Measurements from ENCODE around the gene OR4N5. TPM values are rescaled to one million over a fixed set of nuclear protein-coding genes. Genes with fewer than 3 reads are reported as not detected.
"Not testable (repeated sequence)": the region's sequence is repeated elsewhere in the genome, so short reads cannot be mapped to it uniquely, and the experiment has no call there.

Gene OR4N5, protein sequence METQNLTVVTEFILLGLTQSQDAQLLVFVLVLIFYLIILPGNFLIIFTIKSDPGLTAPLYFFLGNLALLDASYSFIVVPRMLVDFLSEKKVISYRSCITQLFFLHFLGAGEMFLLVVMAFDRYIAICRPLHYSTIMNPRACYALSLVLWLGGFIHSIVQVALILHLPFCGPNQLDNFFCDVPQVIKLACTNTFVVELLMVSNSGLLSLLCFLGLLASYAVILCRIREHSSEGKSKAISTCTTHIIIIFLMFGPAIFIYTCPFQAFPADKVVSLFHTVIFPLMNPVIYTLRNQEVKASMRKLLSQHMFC
- total RNA-seq, result not detected

DNA sequence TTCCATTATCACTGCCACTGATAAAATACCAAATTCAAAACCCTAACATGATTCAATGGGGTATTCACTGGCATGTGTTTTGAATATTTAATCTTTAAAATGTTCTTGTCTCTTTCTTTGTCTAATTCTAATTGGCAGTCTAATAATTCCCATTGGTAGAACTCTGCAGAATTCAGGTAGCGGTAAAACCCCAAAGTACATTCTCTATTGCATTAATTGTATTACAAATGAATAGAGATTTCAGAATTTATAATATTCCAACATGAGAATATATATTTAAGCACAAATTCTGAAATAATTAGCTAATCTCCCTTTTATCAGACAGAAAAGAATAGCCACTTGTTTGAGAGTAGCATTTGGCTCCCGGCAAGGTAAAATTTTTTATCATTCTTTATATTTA is at the start of gene OR4N5:
OR4N5 (plus strand) TSS at position 301 of the 400 bp plus-strand sequence. CDS start 4,916 bp downstream, outside the sequence.
- H3K9me3 ChIP-seq, result no peaks in the 10 kb centered on the region
- H3K27me3 ChIP-seq, result no peaks in the 10 kb centered on the region
- no peak for DNase-seq (ENCODE audit: low spot score)
- TF ChIP-seq, protein P1, sequence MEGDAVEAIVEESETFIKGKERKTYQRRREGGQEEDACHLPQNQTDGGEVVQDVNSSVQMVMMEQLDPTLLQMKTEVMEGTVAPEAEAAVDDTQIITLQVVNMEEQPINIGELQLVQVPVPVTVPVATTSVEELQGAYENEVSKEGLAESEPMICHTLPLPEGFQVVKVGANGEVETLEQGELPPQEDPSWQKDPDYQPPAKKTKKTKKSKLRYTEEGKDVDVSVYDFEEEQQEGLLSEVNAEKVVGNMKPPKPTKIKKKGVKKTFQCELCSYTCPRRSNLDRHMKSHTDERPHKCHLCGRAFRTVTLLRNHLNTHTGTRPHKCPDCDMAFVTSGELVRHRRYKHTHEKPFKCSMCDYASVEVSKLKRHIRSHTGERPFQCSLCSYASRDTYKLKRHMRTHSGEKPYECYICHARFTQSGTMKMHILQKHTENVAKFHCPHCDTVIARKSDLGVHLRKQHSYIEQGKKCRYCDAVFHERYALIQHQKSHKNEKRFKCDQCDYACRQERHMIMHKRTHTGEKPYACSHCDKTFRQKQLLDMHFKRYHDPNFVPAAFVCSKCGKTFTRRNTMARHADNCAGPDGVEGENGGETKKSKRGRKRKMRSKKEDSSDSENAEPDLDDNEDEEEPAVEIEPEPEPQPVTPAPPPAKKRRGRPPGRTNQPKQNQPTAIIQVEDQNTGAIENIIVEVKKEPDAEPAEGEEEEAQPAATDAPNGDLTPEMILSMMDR (IDR thresholded peaks at IDR 0.05), result no peak
- H3K27ac ChIP-seq, result no peak within 1 kb of the TSS
- H3K4me3 ChIP-seq, result no peak within 1 kb of the TSS
- no peaks in the 10 kb centered on the region for H3K36me3 ChIP-seq
- H3K4me1 ChIP-seq, result no peaks in the 10 kb centered on the region

DNA sequence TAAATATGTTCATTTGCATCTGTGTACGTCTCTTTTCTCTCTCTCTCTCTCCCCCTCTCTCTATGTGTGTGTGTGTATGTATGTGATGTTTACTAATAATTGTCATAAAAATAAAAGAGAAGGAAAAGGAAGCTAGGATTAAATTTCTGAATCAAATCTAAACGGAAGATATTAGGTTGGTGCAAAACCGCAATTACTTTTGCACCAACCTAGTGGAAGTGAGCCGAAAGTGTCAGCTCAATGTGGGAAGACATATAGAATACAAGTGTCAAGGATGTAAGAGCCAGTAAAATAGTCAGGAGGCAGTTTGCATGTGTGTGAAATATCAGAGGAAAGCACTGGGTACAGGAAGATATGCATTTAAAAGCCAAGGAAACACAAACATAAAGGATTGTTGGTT is 46.6 kb upstream of the OR4N5 start:
- no peaks in the 10 kb centered on the region for H3K9me3 ChIP-seq
- no peak overlapping the region for H3K4me3 ChIP-seq
- no peaks in the 10 kb centered on the region for H3K4me1 ChIP-seq
- H3K27ac ChIP-seq, result no peak overlapping the region
- H3K36me3 ChIP-seq, result no peaks in the 10 kb centered on the region
- no peak for DNase-seq (ENCODE audit: low spot score)
- H3K27me3 ChIP-seq, result no peaks in the 10 kb centered on the region
- TF ChIP-seq, protein P1 (IDR thresholded peaks at IDR 0.05), result no peak

DNA sequence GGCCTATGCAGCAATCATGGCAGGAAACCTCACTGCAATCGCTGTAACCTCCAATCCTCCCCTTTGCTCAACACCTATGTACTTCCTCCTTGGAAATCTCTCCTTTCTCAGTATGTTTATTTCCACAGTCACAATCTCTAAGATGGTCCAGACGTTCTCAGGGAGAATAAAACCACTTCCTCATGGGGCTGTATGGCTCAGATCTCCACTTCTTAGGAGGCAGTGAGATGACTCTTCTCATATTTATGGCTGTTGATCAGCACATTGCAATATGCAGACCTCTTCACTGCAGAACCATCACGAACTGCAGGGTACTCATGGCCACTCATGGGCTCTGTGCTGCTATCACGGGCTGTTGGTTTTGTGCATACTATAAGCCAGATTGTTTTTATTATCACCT is 45.2 kb upstream of the OR4N5 start:
- TF ChIP-seq, protein P1 (IDR thresholded peaks at IDR 0.05), result no peak
- no peak for DNase-seq (ENCODE audit: low spot score)
- Histone ChIP-seq H3K27me3 (no peaks in the 10 kb centered on the region), H3K36me3 (no peaks in the 10 kb centered on the region), H3K9me3 (no peaks in the 10 kb centered on the region), H3K4me1 (no peaks in the 10 kb centered on the region), H3K27ac (no peak overlapping the region), H3K4me3 (no peak overlapping the region)

DNA sequence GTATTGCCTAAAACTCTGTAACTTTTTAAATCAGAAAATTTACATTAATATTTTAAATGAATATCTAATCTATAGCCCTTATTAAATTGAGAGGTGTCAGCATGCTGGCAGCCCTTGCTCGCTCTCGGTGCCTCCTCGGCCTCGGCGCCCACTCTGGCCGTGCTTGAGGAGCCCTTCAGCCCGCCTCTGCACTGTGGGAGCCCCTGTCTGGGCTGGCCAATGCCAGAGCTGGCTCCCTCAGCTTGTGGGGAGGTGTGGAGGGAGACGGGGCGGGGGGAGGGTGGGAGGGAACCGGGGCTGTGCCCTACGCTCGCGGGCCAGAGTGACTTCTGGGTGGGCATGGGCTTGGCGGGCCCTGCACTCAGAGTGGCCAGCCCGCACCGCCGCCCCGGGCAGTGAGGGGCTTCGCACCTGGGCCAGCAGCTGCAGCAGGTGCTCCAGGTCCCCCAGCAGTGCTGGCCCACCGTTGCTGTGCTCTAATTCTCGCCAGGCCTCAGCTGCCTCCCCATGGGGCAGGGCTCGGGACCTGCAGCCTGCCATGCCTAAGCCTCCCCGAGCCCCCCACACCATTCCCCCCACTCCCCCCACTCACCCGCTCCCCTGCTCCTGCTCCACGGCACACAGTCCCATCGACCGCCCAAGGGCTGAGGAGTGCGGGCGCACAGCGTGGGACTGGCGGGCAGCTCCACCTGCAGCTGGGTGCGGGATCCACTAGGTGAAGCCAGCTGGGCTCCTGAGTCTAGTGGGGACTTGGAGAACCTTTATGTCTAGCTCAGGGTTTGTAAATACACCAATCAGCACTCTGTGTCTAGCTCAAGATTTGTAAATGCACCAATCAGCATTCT is 39.5 kb upstream of the OR4N5 start:
- not testable (repeated sequence) for DNase-seq (ENCODE audit: low spot score)

DNA sequence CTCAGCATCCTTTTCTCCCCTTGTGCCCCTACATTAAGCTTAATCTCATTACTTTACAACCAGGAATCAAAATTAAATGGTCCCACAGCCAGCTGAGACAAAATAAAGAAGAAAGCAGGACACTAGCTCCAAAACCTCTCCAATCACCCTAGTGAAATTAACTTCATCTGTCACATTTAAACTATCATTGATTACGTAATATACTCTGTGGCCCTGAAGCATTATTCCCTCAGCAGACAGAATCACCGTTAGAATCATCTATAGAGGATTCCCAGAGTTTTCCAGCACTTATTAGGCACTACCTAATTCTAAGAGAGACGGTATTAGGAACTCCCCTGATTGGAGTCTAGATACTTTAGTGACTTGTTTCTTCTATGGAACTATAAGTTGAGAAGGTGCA is 28.2 kb upstream of the OR4N5 start, which contains the start of gene OR4K17:
OR4K17 (plus strand) TSS at position 302 of the 400 bp plus-strand sequence. CDS start 6,761 bp downstream, outside the sequence.
- Histone ChIP-seq H3K27me3 (no peaks in the 10 kb centered on the region), H3K36me3 (no peaks in the 10 kb centered on the region), H3K4me3 (no peak within 1 kb of the TSS), H3K4me1 (no peaks in the 10 kb centered on the region), H3K27ac (no peak within 1 kb of the TSS), H3K9me3 (no peaks in the 10 kb centered on the region)
- no peak for DNase-seq (ENCODE audit: low spot score)
- TF ChIP-seq, protein P1 (IDR thresholded peaks at IDR 0.05), result no peak

More for the DNA sequence above, 39.5 kb upstream of the OR4N5 start:
- not testable (repeated sequence) for H3K4me3 ChIP-seq, H3K27ac ChIP-seq, H3K27me3 ChIP-seq, H3K9me3 ChIP-seq, H3K36me3 ChIP-seq, H3K4me1 ChIP-seq

DNA sequence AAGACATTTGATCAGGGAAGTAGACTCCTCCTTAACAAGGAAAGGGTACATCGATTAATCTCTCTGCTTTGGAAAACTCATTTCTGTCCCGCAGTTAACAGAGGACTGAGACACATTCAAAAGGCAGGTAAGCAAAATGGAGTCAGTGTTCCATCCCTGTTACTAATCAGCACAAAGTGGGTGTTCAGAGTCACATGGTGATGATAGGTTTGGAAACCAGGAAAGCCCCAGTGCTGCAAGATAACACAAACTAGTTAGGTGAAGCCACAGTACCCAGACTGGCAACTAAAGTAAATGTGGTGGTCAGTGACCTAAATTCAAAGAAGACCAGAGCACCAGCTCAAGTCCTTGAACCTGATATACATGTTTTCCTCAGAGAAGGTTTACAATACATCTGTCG is 26.3 kb upstream of the OR4N5 start:
- H3K4me3 ChIP-seq, result no peak overlapping the region
- H3K9me3 ChIP-seq, result no peaks in the 10 kb centered on the region
- no peak overlapping the region for H3K27ac ChIP-seq
- no peaks in the 10 kb centered on the region for H3K4me1 ChIP-seq
- TF ChIP-seq, protein P1 (IDR thresholded peaks at IDR 0.05), result no peak
- H3K27me3 ChIP-seq, result no peaks in the 10 kb centered on the region
- no peak for DNase-seq (ENCODE audit: low spot score)
- H3K36me3 ChIP-seq, result no peaks in the 10 kb centered on the region
